Stimulated activated CD4-positive, alpha-beta T cell treated with anti-CD3 and anti-CD28 coated beads, TNF-alpha, amount 100 ng/mL, for 24 hours (primary cell): ENCODE data around the gene VPS41.
"Not testable (repeated sequence)": the region's sequence is repeated elsewhere in the genome, so short reads cannot be mapped to it uniquely, and the experiment has no call there.

Experiments used
- DNase-seq, 3 experiments: peaks; one replicate each; pipeline ENCODE4 v3.0.0-alpha.2; 2020; ENCODE audit warnings: low read depth in 3 of 3

The VPS41 gene

DNA sequence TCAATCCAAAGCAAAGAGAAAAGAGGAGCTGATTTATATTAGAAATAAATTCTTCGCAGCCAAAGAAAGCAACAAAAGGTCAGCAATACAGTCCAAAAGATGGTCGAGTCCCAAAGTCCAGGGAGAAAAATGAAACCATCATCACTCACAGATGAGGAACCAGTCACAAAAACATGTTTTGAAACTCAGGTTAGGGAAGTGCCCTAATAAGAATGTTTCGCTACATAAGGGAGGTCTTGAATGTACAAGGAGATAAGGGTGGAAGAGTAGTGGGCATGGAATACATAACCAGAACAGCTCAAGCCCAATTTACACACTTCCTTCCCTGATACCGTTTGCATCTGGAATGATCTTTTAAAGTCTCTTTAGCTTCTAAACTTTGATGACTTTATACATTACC is 53.6 kb downstream of the VPS41 start:
- DNase-seq, result no peak

DNA sequence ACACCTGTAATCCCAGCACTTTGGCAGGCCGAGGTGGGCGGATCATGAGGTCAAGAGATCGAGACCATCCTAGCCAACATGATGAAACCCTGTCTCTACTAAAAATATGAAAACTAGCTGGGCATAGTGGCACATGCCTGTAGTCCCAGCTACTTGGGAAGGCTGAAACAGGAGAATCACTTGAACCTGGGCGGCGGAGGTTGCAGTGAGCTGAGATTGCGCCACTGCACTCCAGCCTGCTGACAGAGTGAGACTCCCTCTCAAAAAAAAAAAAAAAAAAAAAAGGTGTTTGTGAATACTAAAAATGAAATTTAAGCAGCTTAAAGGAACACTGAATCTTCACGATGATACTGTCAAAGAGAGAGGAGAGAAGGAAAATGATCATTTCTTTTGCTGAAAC is 54.0 kb downstream of the VPS41 start:
- DNase-seq, result not testable (repeated sequence)

DNA sequence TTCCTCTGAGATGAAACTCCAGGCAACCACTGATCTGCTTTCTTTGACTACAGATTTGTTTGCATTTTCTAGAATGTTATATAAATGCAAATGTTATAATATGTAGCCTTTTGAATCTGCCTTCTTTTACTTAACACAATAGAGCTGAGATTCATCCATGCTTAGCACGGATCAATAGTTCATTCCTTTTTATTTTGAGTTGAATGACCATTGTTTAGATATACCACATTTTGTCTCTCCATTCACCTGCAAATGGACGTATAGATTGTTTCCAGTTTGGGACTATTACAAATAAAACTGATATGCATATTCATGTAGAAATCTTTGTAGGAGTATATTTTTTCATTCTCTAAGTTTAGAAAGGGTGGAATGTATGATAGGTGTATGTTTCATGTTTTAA is 57.7 kb downstream of the VPS41 start:
- no peak for DNase-seq

DNA sequence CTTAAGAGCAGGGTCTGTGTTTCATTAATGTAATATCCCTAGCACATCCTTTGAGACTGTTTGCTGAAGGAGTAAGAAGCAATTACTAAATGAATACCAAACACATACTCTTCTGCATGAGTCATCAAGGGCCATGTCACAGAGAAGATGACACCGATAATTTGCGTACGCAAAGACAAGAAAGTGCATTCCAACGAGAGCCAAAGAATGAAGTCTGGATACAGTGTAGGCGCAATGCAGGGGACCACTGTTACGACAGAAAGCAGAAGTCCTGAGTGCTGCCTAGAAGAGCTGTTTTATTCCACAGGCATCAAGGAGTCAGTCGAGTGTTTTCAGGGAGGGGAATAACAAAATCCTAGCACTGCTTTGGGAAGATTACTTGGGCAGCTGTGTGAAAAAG is 62.7 kb downstream of the VPS41 start:
- no peak for DNase-seq

DNA sequence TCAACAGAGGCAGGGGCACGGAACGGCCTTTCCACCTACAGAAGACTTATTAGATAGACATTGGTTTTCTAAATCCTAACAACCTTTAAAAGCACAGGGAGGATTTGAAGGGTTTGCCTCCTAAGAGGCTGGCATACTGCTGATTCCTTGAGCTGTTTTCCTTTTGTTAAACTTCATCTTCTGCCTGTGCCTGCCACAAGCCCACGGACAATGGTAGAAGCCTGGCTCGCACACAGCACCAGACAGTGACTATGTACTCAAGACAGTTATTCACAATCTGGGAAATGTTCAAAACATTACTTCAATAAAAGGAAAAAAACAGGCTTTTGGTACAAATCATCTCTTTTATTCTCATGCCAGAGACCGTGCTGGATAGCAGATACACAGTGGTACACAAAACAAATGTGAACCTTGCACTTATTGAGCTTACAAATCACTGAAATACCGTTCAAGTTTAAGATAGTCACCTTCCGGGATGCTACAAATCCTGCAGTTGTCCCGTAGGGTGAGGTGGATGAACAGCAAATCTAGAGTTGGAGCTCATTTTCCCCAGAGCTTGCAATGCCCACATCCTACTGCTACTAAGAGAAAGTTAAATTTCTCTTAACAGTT is 63.9 kb downstream of the VPS41 start:
- DNase-seq, result no peak

DNA sequence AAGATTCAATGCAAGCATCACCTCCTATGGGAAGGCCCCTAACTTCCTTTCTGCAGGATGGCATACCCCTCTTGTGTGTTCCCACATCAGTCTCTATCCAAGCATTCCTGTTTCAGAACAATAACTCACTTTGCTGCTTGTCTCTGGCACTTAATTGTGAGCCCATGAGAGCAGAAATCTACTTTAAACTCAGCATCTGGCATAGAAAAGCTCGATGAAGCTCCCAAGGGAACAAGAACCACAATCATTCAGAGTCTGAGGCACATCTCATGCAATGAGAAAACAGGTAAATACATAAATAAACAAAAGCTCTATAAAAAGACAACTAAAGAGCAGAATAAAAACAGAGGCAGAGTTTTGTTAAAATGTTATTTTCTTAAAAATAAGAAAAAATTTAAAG is 66.2 kb downstream of the VPS41 start:
- no peak for DNase-seq

DNA sequence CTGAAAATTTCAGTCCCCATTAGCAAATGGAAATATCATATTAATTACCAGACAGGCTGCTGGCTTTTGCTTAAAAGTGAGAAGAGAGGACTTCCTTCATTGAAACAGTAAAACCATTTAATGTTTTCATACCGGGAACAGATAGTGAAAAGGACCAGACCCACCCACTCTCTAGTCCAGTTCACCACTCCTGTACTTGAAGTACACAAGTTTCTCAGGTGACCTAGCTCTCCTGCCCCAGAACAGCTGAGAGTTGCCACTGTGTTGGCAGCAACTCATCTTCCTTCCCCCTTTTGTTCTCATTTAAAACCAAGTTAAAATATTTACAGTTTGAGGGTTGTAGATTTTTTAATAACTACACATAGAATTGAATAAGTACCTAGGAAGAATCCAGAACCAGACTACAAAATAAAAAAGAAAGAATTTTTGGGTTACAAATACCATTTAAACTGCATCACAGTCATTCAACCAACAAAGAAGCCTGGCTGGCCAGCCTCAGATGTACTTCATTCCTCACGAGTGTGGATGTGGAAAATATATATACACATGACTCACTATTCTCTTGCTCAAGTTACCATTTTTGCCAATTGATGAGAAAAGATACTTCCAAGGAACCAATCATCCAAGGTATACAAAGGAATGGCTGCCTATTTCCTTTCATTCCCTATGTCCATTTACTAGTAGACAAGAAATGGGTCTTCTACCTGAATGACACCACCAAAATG is 68.1 kb downstream of the VPS41 start:
- DNase-seq, result no peak

DNA sequence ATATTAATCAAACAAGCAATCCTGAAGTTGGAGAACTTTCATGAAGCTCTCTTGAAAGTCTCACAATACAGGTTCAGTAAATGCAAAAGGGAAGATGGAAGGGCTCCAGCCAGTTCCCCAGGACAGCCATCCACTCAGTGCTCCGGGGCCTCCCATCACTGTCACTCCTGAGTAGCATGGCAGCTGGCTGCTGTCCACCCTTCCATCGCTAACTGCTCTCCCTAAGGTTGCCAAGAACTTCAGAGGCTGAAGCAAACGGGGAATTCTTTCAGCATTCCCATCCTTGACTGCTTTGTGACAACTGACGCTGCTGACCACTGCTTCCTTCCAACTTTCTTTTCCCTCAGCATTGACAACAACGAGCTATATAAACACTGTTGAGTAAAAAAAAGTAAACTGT is 69.1 kb downstream of the VPS41 start:
- DNase-seq, result no peak

DNA sequence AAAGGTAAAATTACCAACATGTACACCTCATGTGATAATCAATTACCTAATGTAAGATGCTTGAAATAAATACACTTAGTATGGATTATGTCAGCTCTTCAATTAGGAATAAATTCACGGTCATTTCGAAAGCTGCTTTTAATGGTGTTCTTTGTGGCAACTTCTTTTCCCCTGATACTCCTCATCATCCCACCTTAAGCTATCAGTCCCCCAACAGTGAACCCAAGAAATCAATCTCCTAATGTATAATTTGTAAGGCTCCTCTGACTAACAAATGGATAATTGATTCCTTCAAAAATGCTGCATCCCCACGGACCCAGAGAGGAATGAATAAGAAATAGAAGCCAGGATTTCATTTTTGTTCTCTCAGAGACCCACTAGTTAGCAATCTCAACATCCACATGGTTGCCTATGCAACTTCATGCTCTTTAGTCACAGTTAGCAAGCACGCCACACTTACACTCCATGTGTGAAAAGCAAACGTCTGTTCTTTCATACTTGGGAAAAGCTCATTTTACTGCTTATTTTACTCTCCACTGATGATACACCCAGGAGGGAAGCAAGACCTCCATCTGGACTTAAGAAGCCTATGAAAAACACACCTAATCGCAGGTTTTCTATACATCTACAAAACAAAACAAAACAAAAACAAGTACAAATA is 70.1 kb downstream of the VPS41 start:
- DNase-seq, result no peak

DNA sequence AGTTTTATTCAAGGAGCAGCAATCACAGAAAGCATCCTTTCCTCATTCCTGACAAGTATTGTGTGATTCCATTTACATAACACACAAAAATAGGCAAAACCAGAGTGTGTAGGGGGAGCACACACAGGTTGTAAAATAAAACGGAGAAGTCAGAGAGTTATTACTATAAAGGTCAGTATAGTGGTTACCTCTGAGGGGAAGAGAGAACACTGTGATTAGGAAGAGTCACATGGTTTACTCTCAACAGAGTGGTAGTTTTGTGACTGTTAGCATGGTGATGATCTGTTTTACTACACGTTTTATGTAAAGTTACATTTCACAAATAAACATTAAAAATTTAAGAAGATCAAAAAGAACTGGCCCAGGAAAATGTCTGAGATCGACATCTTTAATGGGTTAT is 74.6 kb downstream of the VPS41 start:
- no peak for DNase-seq

DNA sequence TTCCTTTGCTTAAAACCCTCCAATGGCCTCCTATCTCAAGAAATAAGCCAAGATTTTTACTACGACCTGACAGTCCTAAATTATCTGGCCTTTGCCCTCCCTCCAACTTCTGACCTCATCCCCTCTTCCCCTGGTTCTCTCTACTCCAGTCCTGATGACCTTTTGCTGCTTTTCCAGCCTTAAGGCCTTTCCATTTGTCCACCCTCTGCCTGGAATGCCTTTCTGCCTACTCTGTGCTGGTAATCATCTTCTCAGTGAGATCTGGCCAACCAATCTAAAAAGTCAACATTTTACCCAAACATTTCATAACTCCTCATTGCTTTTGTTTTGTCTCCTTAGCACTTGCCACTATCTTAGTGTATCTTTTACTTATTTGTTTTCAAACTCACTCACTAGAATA is 75.7 kb downstream of the VPS41 start:
- no peak for DNase-seq

DNA sequence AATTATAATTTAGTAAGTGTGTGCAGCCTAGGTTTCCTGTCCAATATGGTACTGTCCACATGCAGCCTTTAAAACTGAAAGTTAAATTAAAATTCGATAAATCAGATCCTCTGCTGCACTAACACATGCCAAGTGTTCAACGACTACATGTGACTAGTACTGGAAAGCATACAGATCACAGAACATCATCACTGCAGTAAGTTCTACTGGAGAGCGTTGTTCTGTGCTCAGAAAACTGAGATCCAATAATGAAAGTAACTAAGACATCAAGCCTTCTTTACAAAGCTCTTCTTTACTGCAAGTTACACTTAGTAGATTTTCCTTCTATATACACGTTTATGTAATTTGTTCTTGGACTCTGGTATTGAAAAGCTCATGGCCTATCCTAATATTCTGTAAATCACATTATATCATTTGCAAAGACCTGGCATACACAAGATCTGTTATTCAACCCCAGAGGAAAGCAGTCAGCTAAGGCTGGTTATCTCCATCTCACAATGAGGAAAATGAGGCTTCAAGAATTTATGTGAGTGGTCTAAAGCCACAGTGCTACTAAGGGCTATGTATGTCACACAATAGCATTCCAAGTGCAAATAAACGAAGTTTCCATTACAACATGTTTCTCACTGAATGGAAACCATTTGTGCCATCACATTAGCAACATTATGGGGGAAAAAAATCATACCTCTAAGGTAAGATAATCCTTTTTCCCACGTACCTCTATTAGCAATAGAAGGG is 77.6 kb downstream of the VPS41 start:
- DNase-seq, result no peak

DNA sequence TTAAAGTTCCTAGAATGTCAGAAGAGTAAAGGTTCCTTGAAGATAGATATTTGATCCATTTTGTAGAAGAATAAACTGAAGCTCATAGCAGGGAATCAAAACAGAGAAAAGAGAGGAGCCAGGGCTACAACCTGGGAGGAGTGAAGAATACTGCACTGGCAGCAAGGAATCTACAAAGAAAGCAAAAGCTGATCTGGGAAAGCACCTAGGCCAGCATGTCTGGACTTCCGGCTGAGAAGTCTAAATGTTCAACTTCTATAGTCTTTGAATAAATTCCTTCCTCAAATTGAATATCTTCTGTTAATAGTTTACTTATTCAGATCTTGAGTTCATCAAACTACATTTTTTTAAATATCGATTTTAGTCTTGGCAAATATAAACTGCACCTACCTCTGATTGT is 78.2 kb downstream of the VPS41 start:
- no peak for DNase-seq

DNA sequence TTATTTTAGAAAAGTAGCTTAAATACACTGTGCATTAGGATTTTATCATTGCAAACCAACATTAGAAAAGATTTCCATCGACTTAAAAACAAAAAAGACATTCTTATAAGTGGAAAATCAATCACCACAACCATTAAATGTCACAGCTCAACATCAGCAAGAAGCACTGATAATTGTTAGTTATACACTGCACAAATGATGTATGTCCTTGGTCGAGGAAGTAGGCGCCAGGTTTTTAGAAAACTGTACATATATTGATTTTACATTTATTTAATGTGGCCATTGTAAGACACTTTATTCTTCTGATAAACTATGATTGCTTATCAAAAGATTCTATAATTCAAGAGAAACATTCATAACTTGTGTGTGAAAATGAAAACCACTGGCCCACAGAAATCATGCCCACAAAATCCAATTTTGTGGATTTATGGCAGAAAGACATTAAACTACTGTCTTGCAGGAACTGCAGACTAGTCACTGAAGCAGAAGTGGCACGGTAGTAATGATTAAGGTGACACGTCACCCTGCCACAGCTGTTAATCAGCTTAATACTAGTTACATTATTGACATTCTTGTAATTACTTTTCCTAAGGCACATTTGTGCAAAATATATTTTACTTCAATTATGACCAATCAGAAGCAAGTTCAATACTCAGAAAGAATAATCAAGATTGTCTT is 79.4 kb downstream of the VPS41 start:
- no peak for DNase-seq

DNA sequence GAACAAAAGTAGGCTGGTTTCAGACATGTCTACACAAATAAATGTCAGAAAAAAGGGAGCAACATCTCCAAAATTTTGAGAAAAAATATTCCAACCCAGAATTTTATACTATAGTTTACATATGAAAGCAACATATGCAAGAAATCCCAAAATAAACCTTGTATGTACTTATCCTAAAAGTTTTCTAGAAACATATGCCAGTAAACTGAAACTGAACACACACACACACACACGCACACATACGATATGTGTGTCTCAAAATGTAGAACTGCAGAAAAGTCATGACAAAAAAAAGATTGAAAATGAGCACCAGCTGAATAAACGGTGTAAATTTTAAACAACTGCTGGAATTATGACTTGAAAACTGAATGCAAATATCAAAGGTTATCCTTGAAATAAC is 81.0 kb downstream of the VPS41 start:
- DNase-seq, result no peak

DNA sequence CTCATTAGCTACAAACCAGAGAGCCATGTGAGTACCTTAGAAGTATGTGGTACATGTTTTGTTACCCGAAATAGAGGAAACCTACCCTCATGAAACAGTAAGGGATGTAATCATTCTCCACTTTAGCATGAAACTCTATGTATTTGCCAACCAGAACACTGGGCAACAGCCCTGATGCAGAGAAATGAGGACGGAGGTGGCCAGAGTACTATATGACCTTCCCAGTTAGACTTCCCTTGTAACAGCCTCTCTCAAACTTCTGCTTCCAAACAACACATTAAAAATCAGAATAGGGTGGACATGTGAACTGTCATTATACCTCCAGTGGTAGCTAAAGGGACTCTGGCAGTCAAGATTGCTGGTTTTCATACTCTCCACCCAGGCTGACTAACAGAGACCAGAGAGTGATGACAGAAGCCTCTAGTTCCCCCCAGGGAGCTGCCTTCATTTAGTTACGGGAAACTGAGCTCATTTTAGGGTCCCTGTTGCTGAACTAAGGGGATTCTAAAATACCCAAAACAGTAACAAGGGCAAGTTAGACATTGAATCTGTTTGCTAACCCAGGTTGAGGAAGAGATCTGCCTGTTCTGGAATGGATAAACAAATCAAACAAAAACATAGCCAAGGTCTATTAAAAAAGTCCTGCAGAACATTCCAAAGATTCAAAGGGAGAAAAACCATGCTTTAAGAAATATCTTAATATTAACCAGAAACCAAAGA is 83.1 kb downstream of the VPS41 start:
- no peak for DNase-seq

DNA sequence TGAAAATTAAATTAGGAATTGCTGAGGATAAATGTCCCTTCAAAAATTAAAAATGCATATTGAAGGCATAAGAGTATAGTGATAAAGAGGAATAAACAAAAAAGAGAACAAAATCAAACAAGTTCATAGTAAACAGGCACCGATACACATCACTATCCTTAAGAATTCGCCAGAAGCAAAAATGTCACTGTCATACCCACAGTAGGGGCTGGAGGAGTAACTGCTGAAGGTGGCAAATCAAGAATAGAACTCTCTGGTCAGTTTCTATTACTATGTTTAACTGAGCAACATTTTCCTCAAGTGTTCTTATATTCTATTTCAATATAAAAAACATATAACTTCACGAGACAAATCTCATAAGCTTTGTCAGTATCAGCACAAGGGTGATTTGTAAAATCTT is 84.0 kb downstream of the VPS41 start:
- DNase-seq, result no peak

DNA sequence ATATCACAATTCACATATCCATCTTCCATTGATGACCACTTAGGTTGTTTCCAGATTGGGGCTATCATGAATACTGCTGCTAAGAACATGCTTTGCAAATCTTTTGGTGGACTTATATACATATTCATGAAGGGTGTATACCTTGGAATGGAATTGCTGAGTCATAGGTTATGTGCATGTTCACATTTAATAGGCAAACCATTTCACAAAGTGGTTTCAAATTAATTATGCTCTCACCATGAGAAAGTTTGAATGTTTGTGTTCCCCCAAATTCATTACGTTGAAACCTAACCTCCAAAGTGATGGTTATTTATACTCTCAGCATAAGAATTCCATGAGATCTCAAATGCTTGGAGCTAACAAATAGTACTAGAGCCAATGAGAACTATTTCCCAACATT is 86.4 kb downstream of the VPS41 start:
- no peak for DNase-seq

DNA sequence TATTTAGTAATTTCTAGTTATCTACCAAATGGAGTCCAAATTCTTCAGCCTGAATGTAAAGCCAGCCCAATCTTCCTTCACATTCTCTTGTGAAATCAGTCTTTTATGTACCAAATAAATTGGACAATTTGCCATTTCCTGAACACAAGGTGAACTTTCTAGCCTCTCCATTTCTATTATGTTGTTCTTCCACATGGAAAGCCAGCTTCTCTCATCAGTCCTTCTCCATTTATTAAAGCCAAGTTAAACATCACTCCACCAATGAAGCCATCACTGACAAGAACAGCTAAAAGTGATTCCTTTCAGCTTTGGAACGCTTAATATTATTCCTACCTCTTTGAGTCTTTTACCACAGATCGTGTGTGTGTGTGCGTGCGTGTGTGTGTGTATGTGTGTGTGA is 88.4 kb downstream of the VPS41 start:
- DNase-seq, result no peak

DNA sequence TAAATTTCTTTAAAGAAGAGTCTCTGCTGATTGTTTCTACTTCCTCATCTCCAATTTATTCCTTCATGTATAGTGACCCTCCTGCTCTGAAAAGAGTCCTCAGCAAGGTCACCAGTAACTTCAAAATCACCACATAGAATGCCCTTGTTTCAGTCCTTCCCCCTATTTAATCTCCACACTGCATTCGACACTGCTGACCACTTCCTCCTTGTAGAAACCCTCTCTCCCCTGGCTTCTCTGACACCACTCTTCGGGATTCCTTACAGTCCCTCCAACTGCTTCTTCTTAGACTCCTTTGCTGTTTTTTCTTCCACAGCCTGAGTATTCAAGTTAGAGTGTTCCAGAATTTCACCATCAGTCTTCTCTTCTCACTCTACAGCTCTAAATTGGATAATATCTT is 89.5 kb downstream of the VPS41 start:
- DNase-seq, result no peak

DNA sequence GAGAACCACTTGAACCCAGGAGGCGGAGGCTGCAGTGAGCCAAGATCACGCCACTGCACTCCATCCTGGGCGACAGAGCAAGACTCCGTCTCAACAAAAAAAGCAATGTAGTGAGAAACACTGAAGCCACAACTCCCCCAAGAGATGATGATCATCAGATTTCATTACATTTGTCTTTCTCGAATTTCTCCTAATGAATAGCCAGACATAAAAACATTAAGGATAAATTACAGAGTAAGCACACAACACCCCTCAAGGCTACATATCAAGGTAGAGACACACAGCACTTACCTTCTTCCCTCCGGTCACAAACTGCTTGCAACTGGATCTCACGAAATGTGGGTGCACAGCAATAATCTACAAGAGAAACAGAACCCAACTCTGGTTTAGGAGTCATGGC is 91.5 kb downstream of the VPS41 start:
- no peak for DNase-seq
